Activated naive CD4-positive, alpha-beta T cell treated with anti-CD3 and anti-CD28 coated beads for 36 hours (primary cell): ENCODE data around the gene SLC49A3. TPM values are rescaled to one million over a fixed set of nuclear protein-coding genes. Genes with fewer than 3 reads are reported as not detected.

Experiments
- CTCF ChIA-PET: fragments of 350-600 bp; sonication (Branson Sonifier 250); formaldehyde crosslinking; loops from one replicate; lab custom pipeline; 2021; ENCODE audit warnings: antibody characterized with exemption; lab: Charles Lee
- DNase-seq: peaks from one replicate; pipeline ENCODE4 v3.0.0-alpha.2; 2020
- H3K27ac Mint-ChIP-seq: one replicate; pipeline ENCODE4 v1.8.0; 2021; ENCODE audit warnings: mild to moderate bottlenecking, mixed read lengths
- H3K27me3 Mint-ChIP-seq: one replicate; pipeline ENCODE4 v1.8.0; 2021; ENCODE audit warnings: low read depth, mixed read lengths
- H3K36me3 Mint-ChIP-seq: one replicate; pipeline ENCODE4 v1.8.0; 2021; ENCODE audit warnings: low read depth, mixed read lengths
- H3K4me1 Mint-ChIP-seq: one replicate; pipeline ENCODE4 v1.8.0; 2021; ENCODE audit warnings: low read depth, mixed read lengths
- H3K4me3 Mint-ChIP-seq: one replicate; pipeline ENCODE4 v1.8.0; 2021; ENCODE audit warnings: mild to moderate bottlenecking, moderate library complexity, mixed read lengths
- H3K9me3 Mint-ChIP-seq: one replicate; pipeline ENCODE4 v1.8.0; 2021; ENCODE audit warnings: mixed read lengths
- intact Hi-C: fragments of 100-400 bp; cut with micrococcal nuclease; formaldehyde crosslinking; loops from one replicate; pipeline ENCODE4 v1.15.1; 2023
- total RNA-seq, 2 experiments: library from RNA; stranded (reverse); gene quantifications; one replicate each; pipeline ENCODE4 v1.2.3, GENCODE V29; 2021

SLC49A3 gene
- total RNA-seq, 2 experiments from 2014 or later, result not detected

DNA sequence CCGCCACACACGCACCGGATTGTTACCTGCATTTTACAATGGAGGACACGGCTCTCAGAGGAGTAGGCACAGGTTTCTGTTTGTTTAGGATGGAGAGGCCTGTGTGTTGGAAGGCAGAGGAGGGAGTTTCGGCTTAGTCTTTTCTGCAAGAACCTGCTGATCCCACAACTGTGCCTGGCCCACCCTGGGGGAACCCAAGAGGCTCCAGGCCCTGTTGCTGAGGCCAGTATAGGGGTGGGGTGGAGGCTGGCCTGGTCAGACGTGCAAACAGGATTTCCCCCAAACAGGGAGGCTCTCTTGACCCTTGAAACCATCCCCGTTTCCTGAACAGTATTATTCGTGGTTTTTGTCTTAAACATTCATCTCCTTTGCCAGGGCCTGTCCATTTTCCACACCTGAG lies 772 bp upstream of the SLC49A3 start:
- H3K36me3 Mint-ChIP-seq, result no peaks in the 10 kb centered on the region
- CTCF ChIA-PET, result no interaction called here
- DNase-seq, result no peak
- no peak overlapping the region for H3K27ac Mint-ChIP-seq
- no peaks in the 10 kb centered on the region for H3K9me3 Mint-ChIP-seq
- no peak overlapping the region for H3K4me3 Mint-ChIP-seq
- intact Hi-C loops, result no loop called here
- peaks cover 19% of the 10 kb centered on the region for H3K27me3 Mint-ChIP-seq
- H3K4me1 Mint-ChIP-seq, result no peaks in the 10 kb centered on the region

DNA sequence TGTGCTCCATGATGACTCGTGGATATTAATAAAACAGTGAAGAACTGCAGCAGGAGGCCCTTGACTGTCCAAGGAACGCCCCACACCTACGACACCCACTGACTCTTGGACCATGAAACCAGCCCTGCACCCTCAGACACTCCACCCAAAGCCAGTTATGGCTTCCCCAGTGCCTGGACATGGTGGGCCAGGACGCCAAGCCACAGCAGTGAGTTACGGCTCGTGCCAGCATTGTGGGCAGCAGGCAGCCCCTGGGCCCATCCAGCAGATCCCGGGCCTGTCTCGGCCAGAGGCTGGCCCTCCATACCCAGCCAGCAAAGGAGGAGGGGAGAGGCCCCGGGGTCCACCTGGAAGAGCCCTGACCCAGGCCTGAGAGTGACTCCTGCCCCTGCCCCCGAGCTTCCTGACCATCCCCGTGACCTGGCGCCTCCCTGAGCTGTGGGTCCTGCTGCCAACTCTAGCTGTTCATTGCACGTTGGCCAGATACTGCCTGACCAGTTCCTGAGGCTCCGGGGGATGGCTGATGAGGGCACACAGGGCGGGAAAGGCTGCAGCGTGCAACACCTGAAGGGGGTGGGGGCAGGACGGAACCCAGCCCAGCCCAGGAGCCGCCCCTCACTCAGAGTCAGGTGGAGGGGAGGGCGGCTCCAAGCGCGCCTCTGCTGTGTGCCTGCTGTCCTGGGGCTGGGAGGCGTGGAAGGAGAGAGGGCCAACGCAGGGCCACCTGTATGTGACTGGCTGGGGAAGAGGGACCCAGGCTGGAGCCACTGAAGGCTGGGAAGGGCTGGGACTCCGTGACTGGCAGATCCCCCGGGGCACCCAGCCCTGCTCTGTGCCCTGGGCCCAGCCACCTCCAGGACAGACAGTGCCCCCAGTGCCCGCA lies 739 bp downstream of the SLC49A3 start:
- Mint-ChIP-seq H3K27me3 (peaks cover 19% of the 10 kb centered on the region), H3K4me3 (no peak overlapping the region), H3K9me3 (no peaks in the 10 kb centered on the region), H3K27ac (no peak overlapping the region), H3K36me3 (no peaks in the 10 kb centered on the region), H3K4me1 (no peaks in the 10 kb centered on the region)
- CTCF ChIA-PET, result interaction anchor here (0.6 kb wide), 1 partner anchor 12 kb away, joined by 3 read pairs; no protein-coding TSS in a partner anchor
- DNase-seq, result no peak
- intact Hi-C loops, result no loop called here

DNA sequence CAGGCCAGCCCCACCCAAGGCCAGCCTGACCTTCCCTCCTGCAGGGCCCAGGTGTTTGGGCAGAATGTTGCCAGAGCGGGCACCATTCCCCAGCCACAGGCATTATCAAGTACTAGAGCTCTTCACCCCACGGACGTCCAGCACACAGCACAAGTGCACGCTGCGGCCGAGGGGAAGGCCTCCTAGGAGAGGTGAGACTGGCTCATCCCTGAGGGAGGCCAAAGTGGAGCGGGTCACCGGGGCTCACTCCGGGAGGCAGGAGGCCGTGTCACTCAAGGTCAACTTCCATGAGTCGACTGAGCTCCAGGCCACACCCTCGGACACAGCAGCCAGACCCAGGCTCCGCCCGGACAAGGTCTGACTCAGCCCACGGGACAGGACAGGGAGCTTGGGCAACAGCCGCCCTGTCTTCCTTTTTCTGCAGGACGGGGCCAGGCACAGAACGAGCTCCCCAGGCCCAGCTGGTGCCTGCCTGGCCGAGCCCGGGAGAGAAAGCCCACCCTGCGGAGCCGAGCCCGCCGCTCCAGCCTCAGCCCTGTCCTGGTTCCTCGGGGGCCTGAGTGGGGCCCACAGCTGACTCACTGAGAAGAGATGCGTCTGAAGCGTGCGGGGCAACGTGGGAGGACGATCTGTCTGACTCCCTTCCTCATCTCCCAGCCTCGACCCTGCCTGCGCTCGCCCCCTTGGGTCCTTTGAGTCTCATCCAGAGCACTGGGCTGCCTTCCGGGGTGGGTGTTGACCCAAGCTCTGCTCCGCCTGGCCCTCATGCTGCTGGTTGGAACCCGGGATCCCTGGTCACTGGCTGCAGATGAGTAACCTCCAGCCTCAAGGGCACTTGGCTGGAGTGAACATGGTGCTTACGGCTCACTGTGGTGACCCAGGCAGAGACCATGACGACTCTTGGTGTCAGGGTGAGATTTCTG lies 1.6 kb downstream of the SLC49A3 start:
- CTCF ChIA-PET, result interaction anchor here (0.6 kb wide), 1 partner anchor 13 kb away, joined by 3 read pairs; no protein-coding TSS in a partner anchor
- Mint-ChIP-seq H3K36me3 (no peaks in the 10 kb centered on the region), H3K4me3 (no peak overlapping the region), H3K4me1 (no peaks in the 10 kb centered on the region), H3K27ac (no peak overlapping the region), H3K9me3 (no peaks in the 10 kb centered on the region), H3K27me3 (peaks cover 19% of the 10 kb centered on the region)
- intact Hi-C loops, result no loop called here
- DNase-seq, result no peak

DNA sequence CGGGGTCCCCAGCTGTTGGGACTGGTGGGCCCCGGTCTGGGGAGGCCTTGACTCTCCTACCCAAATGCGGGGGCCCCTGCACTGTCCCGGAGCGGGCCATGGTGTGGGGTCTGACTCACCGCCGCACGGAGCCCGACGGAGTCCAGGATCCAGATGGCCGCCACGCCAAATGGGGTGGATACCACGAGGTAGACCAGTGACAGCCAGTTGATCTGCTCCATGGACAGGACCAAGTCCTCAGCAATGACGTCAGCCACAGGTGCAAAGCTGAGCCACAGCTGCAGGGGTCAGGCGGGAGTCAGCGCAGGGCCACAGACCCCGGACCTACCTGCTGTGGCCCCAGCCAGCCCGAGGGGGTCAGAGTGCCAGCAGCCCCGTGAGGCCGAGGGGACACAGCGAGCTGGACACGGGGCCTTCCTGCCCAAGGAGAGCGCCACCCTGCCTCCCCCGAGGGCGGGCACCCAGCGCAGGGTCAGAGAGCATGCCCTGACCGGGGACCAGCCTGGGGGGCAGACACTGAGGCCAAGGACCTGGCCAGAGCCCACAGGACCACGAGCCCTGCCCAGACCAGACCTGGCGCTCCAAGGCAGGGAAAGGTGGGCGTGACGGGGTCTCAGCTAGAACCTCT lies 2.4 kb downstream of the SLC49A3 start:
- Mint-ChIP-seq H3K36me3 (no peaks in the 10 kb centered on the region), H3K4me3 (no peak overlapping the region), H3K4me1 (no peaks in the 10 kb centered on the region), H3K27ac (no peak overlapping the region), H3K9me3 (no peaks in the 10 kb centered on the region), H3K27me3 (peaks cover 19% of the 10 kb centered on the region)
- no peak for DNase-seq
- CTCF ChIA-PET, result no interaction called here
- intact Hi-C loops, result no loop called here

DNA sequence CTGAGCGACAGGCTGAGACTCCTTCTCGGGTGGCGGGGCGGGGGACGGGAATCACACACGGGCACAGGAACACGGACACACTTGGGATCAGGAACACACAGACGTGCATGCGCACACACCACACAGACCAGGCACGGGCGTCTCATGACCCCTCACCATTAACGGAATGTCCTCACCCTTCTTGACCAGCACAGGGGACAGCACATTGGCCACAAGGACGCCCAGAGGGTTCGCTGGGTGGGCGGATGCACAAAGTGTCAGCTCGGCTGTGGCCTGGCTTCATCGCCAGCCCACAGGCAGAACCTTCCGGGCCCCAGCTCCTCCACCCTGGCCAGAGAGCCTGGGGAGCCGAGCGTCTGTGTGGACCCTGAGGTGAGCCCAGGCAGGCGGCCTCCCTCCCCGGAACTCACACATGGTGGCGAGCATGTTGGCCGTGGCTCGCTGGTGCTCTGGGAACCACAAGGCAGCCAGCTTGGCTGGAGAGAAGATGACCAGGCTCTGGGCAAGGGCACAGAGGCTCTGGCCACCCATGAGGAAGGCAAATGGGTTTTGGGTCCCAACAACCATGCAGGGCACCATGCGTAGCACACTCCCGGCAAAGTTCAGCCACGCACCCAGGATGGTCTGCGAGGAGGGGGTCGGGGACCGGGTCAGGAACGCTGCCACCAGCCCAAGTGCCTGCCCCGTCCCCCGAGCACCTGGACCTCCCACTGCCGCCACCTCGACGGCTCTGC lies 3.1 kb downstream of the SLC49A3 start:
- DNase-seq, result no peak
- H3K9me3 Mint-ChIP-seq, result no peaks in the 10 kb centered on the region
- H3K36me3 Mint-ChIP-seq, result no peaks in the 10 kb centered on the region
- no peak overlapping the region for H3K4me3 Mint-ChIP-seq
- H3K4me1 Mint-ChIP-seq, result peaks cover under 1% of the 10 kb centered on the region
- CTCF ChIA-PET, result no interaction called here
- H3K27ac Mint-ChIP-seq, result no peak overlapping the region
- intact Hi-C loops, result no loop called here
- H3K27me3 Mint-ChIP-seq, result peaks cover 18% of the 10 kb centered on the region

DNA sequence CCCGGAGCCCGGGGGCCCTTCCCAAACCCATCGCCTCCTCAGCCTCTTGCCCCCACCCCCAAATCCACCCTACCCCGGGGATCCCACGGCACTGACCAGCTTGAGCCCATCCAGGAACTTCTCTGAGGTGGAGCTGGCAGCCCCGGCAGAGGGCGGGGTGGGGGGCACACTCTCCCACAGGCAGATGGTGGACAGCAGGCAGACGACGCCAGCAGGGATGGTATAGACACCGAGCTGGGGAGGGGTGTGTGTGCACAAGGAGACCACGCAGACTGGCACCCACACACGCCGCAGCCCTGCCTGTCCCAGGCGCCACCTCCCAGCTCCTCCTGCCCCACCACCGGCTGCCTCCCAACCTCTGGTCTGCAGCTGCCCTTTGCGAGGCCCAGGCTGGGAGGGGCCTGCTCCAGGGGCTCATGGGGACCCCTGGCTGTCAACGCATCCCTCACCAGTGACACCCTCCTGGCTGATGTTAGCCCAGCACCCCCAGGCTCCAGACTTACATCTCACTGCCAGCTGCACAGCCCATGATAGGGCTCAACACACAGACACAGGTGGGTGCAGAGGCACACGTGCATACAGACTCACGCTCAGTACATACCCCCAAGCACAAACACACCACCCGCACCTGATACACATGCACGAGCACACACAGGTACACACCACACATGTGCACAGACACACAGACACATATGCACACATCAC lies 4.2 kb downstream of the SLC49A3 start:
- DNase-seq, result no peak
- CTCF ChIA-PET, result interaction anchor here (1.6 kb wide), 1 partner anchor 10 kb away, joined by 9 read pairs; the partner anchor contains the start of genes ATP5ME and MYL5
- Mint-ChIP-seq H3K9me3 (no peaks in the 10 kb centered on the region), H3K27me3 (peaks cover 9% of the 10 kb centered on the region), H3K4me1 (peaks cover 3% of the 10 kb centered on the region), H3K36me3 (no peaks in the 10 kb centered on the region), H3K4me3 (no peak overlapping the region), H3K27ac (no peak overlapping the region)
- intact Hi-C loops, result no loop called here

DNA sequence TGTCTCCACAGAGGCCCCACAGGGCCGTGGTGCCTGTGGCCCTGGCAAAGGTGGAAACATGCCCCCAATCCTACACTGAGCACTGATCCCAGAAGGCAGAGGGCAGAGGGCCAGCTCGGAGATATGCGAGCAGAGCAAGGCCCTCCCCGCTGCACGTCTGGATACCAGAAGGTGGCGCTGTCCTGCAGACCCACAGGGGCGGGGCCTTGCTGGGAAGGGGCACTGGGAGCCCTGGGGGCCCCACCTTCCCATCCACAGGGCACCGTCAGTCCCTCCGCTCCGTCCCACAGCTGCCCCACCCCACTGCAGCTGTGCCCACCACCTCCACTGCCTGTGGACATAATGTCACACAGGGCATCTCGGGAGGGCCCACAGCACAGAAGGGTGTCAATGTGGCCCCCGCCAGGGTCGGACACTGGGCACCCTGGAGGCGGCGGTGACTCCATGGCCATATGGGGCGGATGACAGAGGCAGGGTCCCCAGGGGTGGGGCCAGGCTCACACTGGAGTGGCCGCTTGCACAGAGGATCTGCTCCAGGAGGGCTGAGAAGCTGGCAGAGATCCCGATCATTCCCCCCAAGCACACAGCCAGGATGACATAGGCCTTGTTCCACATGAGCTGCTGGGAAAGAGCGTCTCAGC lies 4.8 kb downstream of the SLC49A3 start:
- intact Hi-C loops, result no loop called here

DNA sequence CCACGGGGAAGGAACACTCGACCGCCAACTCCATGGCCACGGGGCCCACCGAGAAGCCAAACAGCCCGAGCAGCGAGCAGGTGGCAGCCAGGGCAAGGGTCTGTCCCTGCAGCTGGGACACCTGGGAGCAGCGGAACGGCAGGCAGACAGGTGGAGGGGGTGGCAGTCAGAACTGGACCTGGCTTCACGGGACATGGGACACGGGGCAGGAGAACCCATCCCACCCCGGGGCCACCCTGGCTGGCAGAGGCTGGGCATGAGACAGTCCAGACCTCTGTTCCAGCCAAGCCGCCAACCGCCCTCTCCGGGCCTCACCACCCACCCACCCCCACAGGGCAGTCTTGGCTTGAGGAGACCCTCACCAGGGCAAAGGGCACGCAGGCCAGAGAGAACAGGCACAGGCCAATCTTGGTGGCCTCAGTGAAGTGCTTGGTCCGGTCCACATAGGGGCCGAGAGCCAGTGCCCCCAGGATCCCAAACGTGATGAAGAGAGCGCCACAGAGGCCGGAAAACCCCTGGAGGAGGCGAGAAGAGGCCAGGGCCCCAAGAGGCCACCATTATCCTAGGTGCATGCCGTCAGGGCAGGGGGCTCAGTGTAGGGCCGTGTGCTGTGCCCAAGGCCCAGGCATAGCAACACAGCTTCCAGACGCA lies 5.6 kb downstream of the SLC49A3 start:
- CTCF ChIA-PET, result interaction anchor here (1.6 kb wide), 1 partner anchor 8 kb away, joined by 9 read pairs; the partner anchor contains the start of genes ATP5ME and MYL5

More for the DNA sequence above, 4.8 kb downstream of the SLC49A3 start:
- Mint-ChIP-seq H3K9me3 (no peaks in the 10 kb centered on the region), H3K27me3 (peaks cover 9% of the 10 kb centered on the region), H3K4me3 (no peak overlapping the region), H3K4me1 (peaks cover 3% of the 10 kb centered on the region), H3K27ac (no peak overlapping the region), H3K36me3 (no peaks in the 10 kb centered on the region)
- peak; percentile 57 for DNase-seq
- CTCF ChIA-PET, result interaction anchor here (1.6 kb wide), 1 partner anchor 9 kb away, joined by 9 read pairs; the partner anchor contains the start of genes ATP5ME and MYL5

DNA sequence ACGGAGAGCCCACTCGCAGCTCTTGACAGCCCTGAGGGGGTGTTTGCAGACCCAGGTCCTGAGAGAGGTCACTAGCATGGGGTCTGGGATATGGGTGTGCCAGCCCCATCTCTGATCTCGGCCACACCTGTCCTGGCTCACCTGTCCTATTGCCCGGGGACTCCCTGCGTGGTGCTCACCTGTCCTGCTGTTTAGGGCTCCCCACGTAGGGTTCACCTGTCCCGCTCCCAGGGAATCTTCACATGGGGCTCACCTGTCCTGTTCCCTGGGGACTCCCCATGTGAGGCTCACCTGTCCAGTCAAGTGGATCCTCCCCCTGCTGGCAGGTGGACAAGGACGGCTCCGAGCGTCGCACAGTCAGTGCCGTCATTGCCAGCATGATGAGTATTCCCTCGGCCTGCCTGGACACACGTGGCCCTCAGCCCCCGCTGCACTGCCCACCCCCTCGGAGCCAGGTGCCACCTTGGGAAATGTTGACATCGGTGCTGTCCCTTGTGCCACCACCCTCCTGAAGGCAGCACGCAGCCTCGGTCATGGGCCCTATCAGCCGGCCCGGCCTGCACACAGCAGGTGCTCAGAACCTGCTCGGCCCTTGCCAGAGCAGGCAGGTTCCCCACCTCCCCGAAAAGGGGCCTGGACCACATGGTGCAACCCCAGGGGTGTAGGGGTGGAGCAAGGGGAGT lies 6.3 kb downstream of the SLC49A3 start:
- intact Hi-C loops, result no loop called here
- Mint-ChIP-seq H3K4me1 (peaks cover 3% of the 10 kb centered on the region), H3K9me3 (no peaks in the 10 kb centered on the region), H3K27me3 (peaks cover 5% of the 10 kb centered on the region), H3K27ac (no peak overlapping the region), H3K36me3 (no peaks in the 10 kb centered on the region), H3K4me3 (no peak overlapping the region)
- CTCF ChIA-PET, result no interaction called here
- no peak for DNase-seq

More for the DNA sequence above, 5.6 kb downstream of the SLC49A3 start:
- no peaks in the 10 kb centered on the region for H3K9me3 Mint-ChIP-seq
- no peak overlapping the region for H3K27ac Mint-ChIP-seq
- intact Hi-C loops, result no loop called here
- no peak for DNase-seq
- H3K4me3 Mint-ChIP-seq, result no peak overlapping the region
- H3K27me3 Mint-ChIP-seq, result peaks cover 9% of the 10 kb centered on the region
- peaks cover 3% of the 10 kb centered on the region for H3K4me1 Mint-ChIP-seq
- no peaks in the 10 kb centered on the region for H3K36me3 Mint-ChIP-seq
